OCI-LY3 (cell line): ENCODE data around the gene ERC1.

Experiments used
- CTCF ChIP-seq: fragments of 200-600, 300-600 bp; sonication (generic); IDR thresholded peaks from 2 replicates; pipeline ENCODE4 v1.5.1; 2014; ENCODE audit warnings: antibody characterized with exemption, low read length, low read depth
- EZH2phosphoT487 ChIP-seq: fragments of 200-600 bp; shearing (Covaris generic); IDR thresholded peaks from 2 replicates; pipeline ENCODE4 v1.6.1; 2018; ENCODE audit warnings: antibody characterized with exemption, mixed run types, low read depth

DNA sequence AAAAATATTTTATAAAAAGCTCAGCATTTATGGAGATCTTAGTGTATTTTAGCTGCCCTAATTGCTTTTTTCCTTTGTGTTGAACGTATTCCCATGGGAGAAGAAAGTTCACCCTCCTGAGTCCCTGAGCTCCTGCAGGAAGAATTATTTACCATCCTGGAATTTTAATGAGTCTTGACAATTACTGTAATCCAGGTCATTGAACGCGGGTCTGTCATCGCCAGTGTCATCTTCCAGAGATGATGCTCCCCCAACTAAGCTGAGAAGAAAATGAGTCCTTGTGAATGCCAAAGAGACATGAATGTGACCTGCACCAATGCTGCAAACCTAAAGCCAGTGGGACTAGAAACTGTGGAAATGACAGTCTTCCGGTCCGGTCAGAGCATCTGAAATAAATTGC, 473.9 kb downstream of the ERC1 start:
- TF ChIP-seq CTCF (no peak), EZH2phosphoT487 (no peak)
